ENCODE data around the gene ASTN2.

- TF ChIP-seq POLR2A (IDR thresholded peaks at IDR 0.05; ENCODE audit: low read length) (no peak), GATA1 (IDR thresholded peaks at IDR 0.05; ENCODE audit: low read depth, low read length) (no peak)
Measured at GRCh38 chr9:116806075-116806474, 608.8 kb downstream of the ASTN2 start.

Measured in erythroblast (primary cell).